GM23338 (cell line): ENCODE data around the gene SH3GL2.

Source experiments
- CREB1 ChIP-seq: fragments of 250-450 bp; sonication (Bioruptor Pico); IDR thresholded peaks from 2 replicates; pipeline ENCODE4 v1.5.0; 2020; ENCODE audit warnings: low read depth, mild to moderate bottlenecking, moderate library complexity
- EZH2 ChIP-seq: fragments of 200-600 bp; sonication (generic); IDR thresholded peaks from one replicate; pipeline ENCODE4 v1.8.0; 2017; ENCODE audit warnings: antibody characterized with exemption, mild to moderate bottlenecking, low read depth; ENCODE audit not compliant: unreplicated experiment
- EZH2phosphoT487 ChIP-seq: fragments of 200-600 bp; sonication (generic); IDR thresholded peaks from one replicate; pipeline ENCODE4 v1.8.1; 2018; ENCODE audit warnings: antibody characterized with exemption; ENCODE audit not compliant: unreplicated experiment
- JUNB ChIP-seq: IDR thresholded peaks from one replicate; pipeline ENCODE4 v1.6.1; 2016; ENCODE audit warnings: antibody characterized with exemption; ENCODE audit not compliant: unreplicated experiment
- POLR2AphosphoS5 ChIP-seq: IDR thresholded peaks from 2 replicates; pipeline ENCODE4 v1.6.1; 2016; ENCODE audit warnings: antibody characterized with exemption, low read depth
- REST ChIP-seq: IDR thresholded peaks from one replicate; pipeline ENCODE4 v1.6.1; 2018; ENCODE audit warnings: antibody characterized with exemption; ENCODE audit not compliant: unreplicated experiment
- STAT1 ChIP-seq: IDR thresholded peaks from one replicate; pipeline ENCODE4 v1.6.1; 2016; ENCODE audit warnings: antibody characterized with exemption; ENCODE audit not compliant: unreplicated experiment
- TF ChIP-seq, protein P1 (sequence below), 2 experiments: fragments of 200-600 bp in 1 of 2; sonication (generic) in 1 of 2; conservative IDR thresholded peaks; 2 replicates each; pipeline versions ENCODE4 v1.5.1 to v1.6.1; 2016 to 2017; ENCODE audit warnings: antibody characterized with exemption in 2 of 2, low read depth in 2 of 2, mild to moderate bottlenecking in 2 of 2, moderate library complexity in 1 of 2
- TF ChIP-seq, protein P2 (sequence below): IDR thresholded peaks from 2 replicates; pipeline ENCODE4 v1.6.1; 2016; ENCODE audit warnings: antibody characterized with exemption

- TF ChIP-seq EZH2 (no peak), POLR2AphosphoS5 (no peak), REST (no peak), EZH2phosphoT487 (no peak), JUNB (no peak), CREB1 (CRISPR knock-in tag) (no peak), STAT1 (no peak)
- TF ChIP-seq, protein P1, sequence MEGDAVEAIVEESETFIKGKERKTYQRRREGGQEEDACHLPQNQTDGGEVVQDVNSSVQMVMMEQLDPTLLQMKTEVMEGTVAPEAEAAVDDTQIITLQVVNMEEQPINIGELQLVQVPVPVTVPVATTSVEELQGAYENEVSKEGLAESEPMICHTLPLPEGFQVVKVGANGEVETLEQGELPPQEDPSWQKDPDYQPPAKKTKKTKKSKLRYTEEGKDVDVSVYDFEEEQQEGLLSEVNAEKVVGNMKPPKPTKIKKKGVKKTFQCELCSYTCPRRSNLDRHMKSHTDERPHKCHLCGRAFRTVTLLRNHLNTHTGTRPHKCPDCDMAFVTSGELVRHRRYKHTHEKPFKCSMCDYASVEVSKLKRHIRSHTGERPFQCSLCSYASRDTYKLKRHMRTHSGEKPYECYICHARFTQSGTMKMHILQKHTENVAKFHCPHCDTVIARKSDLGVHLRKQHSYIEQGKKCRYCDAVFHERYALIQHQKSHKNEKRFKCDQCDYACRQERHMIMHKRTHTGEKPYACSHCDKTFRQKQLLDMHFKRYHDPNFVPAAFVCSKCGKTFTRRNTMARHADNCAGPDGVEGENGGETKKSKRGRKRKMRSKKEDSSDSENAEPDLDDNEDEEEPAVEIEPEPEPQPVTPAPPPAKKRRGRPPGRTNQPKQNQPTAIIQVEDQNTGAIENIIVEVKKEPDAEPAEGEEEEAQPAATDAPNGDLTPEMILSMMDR (conservative IDR thresholded peaks at IDR 0.05; ENCODE audit: low read depth in 2 of 2), result no peak
- TF ChIP-seq, protein P2, sequence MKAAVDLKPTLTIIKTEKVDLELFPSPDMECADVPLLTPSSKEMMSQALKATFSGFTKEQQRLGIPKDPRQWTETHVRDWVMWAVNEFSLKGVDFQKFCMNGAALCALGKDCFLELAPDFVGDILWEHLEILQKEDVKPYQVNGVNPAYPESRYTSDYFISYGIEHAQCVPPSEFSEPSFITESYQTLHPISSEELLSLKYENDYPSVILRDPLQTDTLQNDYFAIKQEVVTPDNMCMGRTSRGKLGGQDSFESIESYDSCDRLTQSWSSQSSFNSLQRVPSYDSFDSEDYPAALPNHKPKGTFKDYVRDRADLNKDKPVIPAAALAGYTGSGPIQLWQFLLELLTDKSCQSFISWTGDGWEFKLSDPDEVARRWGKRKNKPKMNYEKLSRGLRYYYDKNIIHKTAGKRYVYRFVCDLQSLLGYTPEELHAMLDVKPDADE, result no peak
Measured at GRCh38 chr9:17656889-17657288, 78.0 kb downstream of the SH3GL2 start.
